Sciatic nerve (tissue), 2 donors: Measurements from ENCODE around the gene C1orf115. TPM values are rescaled to one million over a fixed set of nuclear protein-coding genes. Genes with fewer than 3 reads are reported as not detected.

Experiments used
- ATAC-seq: fragments of 200-7000 bp; cut with Tn5 transposase; one replicate; pipeline ENCODE4 v1.9.1; 2020; ENCODE audit warnings: mild to moderate bottlenecking, moderate library complexity
- DNase-seq: peaks from one replicate; pipeline ENCODE4 v3.0.0-alpha.2; 2020; ENCODE audit warnings: low spot score
- intact Hi-C: fragments of 100-400 bp; cut with DNase I; formaldehyde crosslinking; loops from one replicate; pipeline ENCODE4 v1.14.2; 2022
- total RNA-seq: library from RNA; stranded (reverse); fragmentation: NEBNext Ultra II Directional; extraction: Animal tissue kit (Norgen Biotek cat#: 25700); gene quantifications from one replicate; pipeline ENCODE4 v1.2.1, GENCODE V29; 2021
- donor health status: DM: no; HTN: no; CAD: no.
- donor health status: DM: no; HTN: no; CAD: no.

Gene C1orf115
- total RNA-seq, 1 donor from 2014 or later: 24.3 TPM

- ATAC-seq: no peak
- intact Hi-C loops: no loop called here
- no peak for DNase-seq
Measured at GRCh38 chr1:220691053-220691684, 1.0 kb downstream of the C1orf115 start.

GRCh38 chr1:220692436-220693228 is 2.5 kb downstream of the C1orf115 start:
- intact Hi-C loops: no loop called here
- no peak for ATAC-seq
- no peak for DNase-seq

- no peak for DNase-seq
- intact Hi-C loops: no loop called here
- ATAC-seq: no peak
Measured at GRCh38 chr1:220694866-220695382, 4.8 kb downstream of the C1orf115 start.

GRCh38 chr1:220695426-220695825 is 5.3 kb downstream of the C1orf115 start:
- ATAC-seq (no peak), DNase-seq (no peak)
- intact Hi-C loops: no loop called here

GRCh38 chr1:220696226-220696862 is 6.2 kb downstream of the C1orf115 start:
- intact Hi-C loops: no loop called here
- DNase-seq (no peak), ATAC-seq (no peak)

GRCh38 chr1:220696863-220697231 is 6.7 kb downstream of the C1orf115 start:
- intact Hi-C loops: no loop called here
- ATAC-seq: no peak
- DNase-seq: no peak

GRCh38 chr1:220697326-220697725 is 7.2 kb downstream of the C1orf115 start:
- ATAC-seq (no peak), DNase-seq (no peak)
- intact Hi-C loops: no loop called here

GRCh38 chr1:220698607-220699016 is 8.4 kb downstream of the C1orf115 start:
- no peak for ATAC-seq
- no peak for DNase-seq
- intact Hi-C loops: no loop called here

GRCh38 chr1:220699044-220699443 is 8.9 kb downstream of the C1orf115 start:
- DNase-seq (no peak), ATAC-seq (no peak)
- intact Hi-C loops: no loop called here

- intact Hi-C loops: no loop called here
- ATAC-seq (no peak), DNase-seq (no peak)
Measured at GRCh38 chr1:220700556-220701179, 10.5 kb downstream of the C1orf115 start.

- ATAC-seq: no peak
- intact Hi-C loops: no loop called here
- no peak for DNase-seq
Measured at GRCh38 chr1:220701974-220702373, 11.8 kb downstream of the C1orf115 start.

- DNase-seq (no peak), ATAC-seq (no peak)
- intact Hi-C loops: no loop called here
Measured at GRCh38 chr1:220702733-220703270, 12.6 kb downstream of the C1orf115 start.

- no peak for DNase-seq
- no peak for ATAC-seq
- intact Hi-C loops: no loop called here
Measured at GRCh38 chr1:220703305-220703704, 13.1 kb downstream of the C1orf115 start.

- intact Hi-C loops: no loop called here
- ATAC-seq (no peak), DNase-seq (no peak)
Measured at GRCh38 chr1:220705782-220706181, 15.6 kb downstream of the C1orf115 start.

GRCh38 chr1:220706480-220706879 is 16.3 kb downstream of the C1orf115 start:
- intact Hi-C loops: no loop called here
- no peak for DNase-seq
- peak; percentile 65 for ATAC-seq

GRCh38 chr1:220707160-220707559 is 17.0 kb downstream of the C1orf115 start:
- no peak for ATAC-seq
- no peak for DNase-seq
- intact Hi-C loops: no loop called here

GRCh38 chr1:220708244-220708643 is 18.1 kb downstream of the C1orf115 start:
- intact Hi-C loops: no loop called here
- DNase-seq: no peak

GRCh38 chr1:220708936-220709801 is 19.0 kb downstream of the C1orf115 start:
- DNase-seq (no peak), ATAC-seq (no peak)
- intact Hi-C loops: no loop called here

More at GRCh38 chr1:220708244-220708643, 18.1 kb downstream of the C1orf115 start:
- ATAC-seq: no peak
